Keratinocyte (primary cell): ENCODE data around the gene PCF11. TPM values are rescaled to one million over a fixed set of nuclear protein-coding genes. Genes with fewer than 3 reads are reported as not detected.

Source experiments
- DNase-seq: peaks from one replicate; pipeline ENCODE4 v3.0.0-alpha.2; 2011; ENCODE audit warnings: low read depth, missing footprints, low spot score
- FAIRE-seq: peaks from 2 replicates; lab custom pipeline; 2011; peaks lifted over from hg19 to GRCh38; lab: Jason Lieb, UNC
- H2AFZ ChIP-seq: 2 replicates; pipeline ENCODE4 v1.6.0; 2012; ENCODE audit warnings: low read length, control low read depth, inconsistent platforms; ENCODE audit not compliant: control insufficient read depth
- H3K27ac ChIP-seq: 2 replicates; pipeline ENCODE4 v1.5.1; 2011; ENCODE audit warnings: low read length; ENCODE audit not compliant: control insufficient read depth, insufficient read depth
- H3K27me3 ChIP-seq: 3 replicates; pipeline ENCODE4 v1.6.0; 2011; ENCODE audit warnings: low read length; ENCODE audit not compliant: control insufficient read depth, insufficient read depth; ENCODE audit errors: extremely low read depth
- H3K36me3 ChIP-seq, 2 experiments: 2 replicates in 1 of 2; 3 replicates in 1 of 2; pipeline ENCODE4 v1.5.1; 2011; ENCODE audit warnings: low read length in 2 of 2, mild to moderate bottlenecking in 1 of 2; ENCODE audit not compliant: control insufficient read depth in 2 of 2, insufficient read depth in 2 of 2; ENCODE audit errors: extremely low read depth in 1 of 2
- H3K4me1 ChIP-seq: 3 replicates; pipeline ENCODE4 v1.5.1; 2011; ENCODE audit warnings: low read length; ENCODE audit not compliant: control insufficient read depth, insufficient read depth; ENCODE audit errors: extremely low read depth
- H3K4me2 ChIP-seq: 3 replicates; pipeline ENCODE4 v1.6.0; 2011; ENCODE audit warnings: low read depth, low read length; ENCODE audit not compliant: control insufficient read depth, insufficient read depth; ENCODE audit errors: extremely low read depth
- H3K4me3 ChIP-seq, 3 experiments: fragments of 200-600 bp in 1 of 3; sonication (generic) in 1 of 3; 2 replicates in 2 of 3; 3 replicates in 1 of 3; pipeline ENCODE4 v1.5.1; 2011 to 2016; ENCODE audit warnings: low read length in 3 of 3, mild to moderate bottlenecking in 3 of 3, control low read depth in 2 of 3, inconsistent platforms in 1 of 3, low read depth in 1 of 3, mixed read lengths in 1 of 3, mixed run types in 1 of 3, moderate library complexity in 1 of 3; ENCODE audit not compliant: control insufficient read depth in 2 of 3, insufficient read depth in 2 of 3; ENCODE audit errors: extremely low read depth in 1 of 3
- H3K79me2 ChIP-seq: 2 replicates; pipeline ENCODE4 v1.6.0; 2012; ENCODE audit warnings: low read length; ENCODE audit not compliant: control insufficient read depth, insufficient read depth
- H3K9ac ChIP-seq: 3 replicates; pipeline ENCODE4 v1.6.0; 2011; ENCODE audit warnings: low read length; ENCODE audit not compliant: control insufficient read depth, insufficient read depth; ENCODE audit errors: extremely low read depth
- H3K9me1 ChIP-seq: 3 replicates; pipeline ENCODE4 v1.6.0; 2011; ENCODE audit warnings: low read length; ENCODE audit not compliant: control insufficient read depth, insufficient read depth; ENCODE audit errors: extremely low read depth
- H3K9me3 ChIP-seq: 2 replicates; pipeline ENCODE4 v1.5.1; 2012; ENCODE audit warnings: low read depth, low read length; ENCODE audit not compliant: control insufficient read depth
- H4K20me1 ChIP-seq: 3 replicates; pipeline ENCODE4 v1.6.0; 2011; ENCODE audit warnings: low read length; ENCODE audit not compliant: control insufficient read depth, insufficient read depth; ENCODE audit errors: extremely low read depth
- CTCF ChIP-seq, 3 experiments: IDR thresholded peaks in 1 of 3; conservative IDR thresholded peaks in 1 of 3; optimal IDR thresholded peaks in 1 of 3; 2 replicates in 2 of 3; 3 replicates in 1 of 3; pipeline versions ENCODE3 to v1.5.1; 2011; ENCODE audit warnings: low read length in 3 of 3, mild to moderate bottlenecking in 3 of 3, moderate library complexity in 2 of 3, control low read depth in 1 of 3, inconsistent platforms in 1 of 3; ENCODE audit not compliant: insufficient read depth in 2 of 3; ENCODE audit errors: extremely low read depth in 1 of 3
- EZH2 ChIP-seq: IDR thresholded peaks from one replicate; pipeline ENCODE4 v1.6.1; 2012; ENCODE audit warnings: inconsistent platforms, mild to moderate bottlenecking, low read length, moderate library complexity
- dilution Hi-C: fragments of 300-500 bp; cut with MboI; formaldehyde crosslinking; loops from one replicate; pipeline ENCODE4 v1.7.0; 2020; ENCODE audit warnings: low sequenced_read_pairs; ENCODE audit not compliant: extremely low pct_ligation_motif_present
- polyA plus RNA-seq, 5 experiments: library from polyadenylated mRNA; depleted of rRNA in 3 of 5; stranded (reverse) in 3 of 5; stranded (forward) in 1 of 5; unstranded in 1 of 5; fragments of >200 nt; gene quantifications; 1 replicate in 1 of 5; 2 replicates in 3 of 5; 3 replicates in 1 of 5; pipeline versions ENCODE4 v1.2.1 to v1.2.3, GENCODE V29; 2011 to 2012; ENCODE audit warnings: missing spikeins in 2 of 5, low read depth in 1 of 5, low replicate concordance in 1 of 5

Gene PCF11
- polyA plus RNA-seq, 1 donor (not counting 4 experiments of a cell fraction or from before 2014, with no cell fraction given) = 32.8 TPM

- peak; percentile 77 for DNase-seq
- dilution Hi-C loops = no loop called here
- TF ChIP-seq EZH2 (no peak), CTCF (optimal IDR thresholded peaks at IDR 0.05 in 1 of 3, IDR thresholded peaks at IDR 0.05 in 1 of 3, conservative IDR thresholded peaks at IDR 0.05 in 1 of 3; ENCODE audit: extremely low read depth in 1 of 3, insufficient read depth in 2 of 3, low read length in 3 of 3) (no peak)
- Histone ChIP-seq H3K4me3 (peak within 1 kb of the TSS; percentile 84 to 100 (median 90)), H3K9ac (peak within 1 kb of the TSS; percentile 96), H3K27ac (peak within 1 kb of the TSS; percentile 96), H3K79me2 (peaks cover 23% of the 10 kb centered on the region), H4K20me1 (no peaks in the 10 kb centered on the region), H3K27me3 (no peaks in the 10 kb centered on the region), H3K9me3 (no peaks in the 10 kb centered on the region), H3K4me1 (peaks cover 17% of the 10 kb centered on the region), H2AFZ (peak within 1 kb of the TSS; percentile 98), H3K9me1 (no peaks in the 10 kb centered on the region), H3K36me3 (peaks cover 12 to 18% of the 10 kb centered on the region in 2 experiments), H3K4me2 (peak within 1 kb of the TSS; percentile 93)
- FAIRE-seq = peak; percentile 89
These were observed 36.7 kb downstream of the PCF11 start, which contains the start of gene ANKRD42 for GRCh38 chr11:83193315-83194280. Gene ANKRD42 (plus strand): TSS chr11:83193712. CDS start chr11:83194671, 959 bp downstream.

- FAIRE-seq (no peak), DNase-seq (no peak)
- Histone ChIP-seq H3K9me3 (no peaks in the 10 kb centered on the region), H3K4me3 (peak overlapping the region; percentile 84 to 100 (median 90)), H3K9me1 (no peaks in the 10 kb centered on the region), H3K4me2 (peak overlapping the region; percentile 78), H3K9ac (peak overlapping the region; percentile 96), H2AFZ (peak overlapping the region; percentile 96), H3K79me2 (peaks cover 23% of the 10 kb centered on the region), H4K20me1 (no peaks in the 10 kb centered on the region), H3K36me3 (peaks cover 12 to 15% of the 10 kb centered on the region in 2 experiments), H3K4me1 (peaks cover 17% of the 10 kb centered on the region), H3K27ac (peak overlapping the region; percentile 96), H3K27me3 (no peaks in the 10 kb centered on the region)
- TF ChIP-seq CTCF (optimal IDR thresholded peaks at IDR 0.05 in 1 of 3, IDR thresholded peaks at IDR 0.05 in 1 of 3, conservative IDR thresholded peaks at IDR 0.05 in 1 of 3; ENCODE audit: extremely low read depth in 1 of 3, insufficient read depth in 2 of 3, low read length in 3 of 3) = no peak
- TF ChIP-seq EZH2 = no peak
- dilution Hi-C loops = no loop called here
These were observed 37.6 kb downstream of the PCF11 start for GRCh38 chr11:83194281-83195142.
